Nephron progenitor cell (in vitro differentiated cells): ENCODE data around the gene MYH6.
"Not testable (repeated sequence)": the region's sequence is repeated elsewhere in the genome, so short reads cannot be mapped to it uniquely, and the experiment has no call there.

Experiments
- DNase-seq: peaks from one replicate; pipeline ENCODE4 v3.0.0; 2021
- H3K27ac Mint-ChIP-seq: 2 replicates; pipeline ENCODE4 v1.8.0; 2021; ENCODE audit warnings: mild to moderate bottlenecking, moderate library complexity, mixed read lengths
- H3K27me3 Mint-ChIP-seq: 2 replicates; pipeline ENCODE4 v1.8.0; 2021; ENCODE audit warnings: mild to moderate bottlenecking, low read depth, mixed read lengths; ENCODE audit not compliant: poor library complexity
- H3K36me3 Mint-ChIP-seq: 2 replicates; pipeline ENCODE4 v1.8.0; 2021; ENCODE audit warnings: low read depth, mixed read lengths
- H3K4me1 Mint-ChIP-seq: 2 replicates; pipeline ENCODE4 v1.8.0; 2021; ENCODE audit warnings: mixed read lengths
- H3K4me3 Mint-ChIP-seq: 2 replicates; pipeline ENCODE4 v1.8.0; 2021; ENCODE audit warnings: mild to moderate bottlenecking, moderate library complexity, mixed read lengths
- H3K9me3 Mint-ChIP-seq: 2 replicates; pipeline ENCODE4 v1.8.0; 2021; ENCODE audit warnings: mild to moderate bottlenecking, moderate library complexity, mixed read lengths
- CTCF ChIP-seq: fragments of 200-600 bp; sonication (generic); IDR thresholded peaks from 2 replicates; pipeline ENCODE4 v1.5.0; 2021; ENCODE audit warnings: antibody characterized with exemption

MYH6 gene

GRCh38 chr14:23428686-23429495 lies 20.8 kb upstream of the MYH6 start:
- Mint-ChIP-seq H3K36me3 (no peaks in the 10 kb centered on the region), H3K27me3 (peaks cover 65% of the 10 kb centered on the region), H3K4me3 (no peak overlapping the region), H3K4me1 (peaks cover 6% of the 10 kb centered on the region), H3K9me3 (no peaks in the 10 kb centered on the region), H3K27ac (no peak overlapping the region)
- no peak for DNase-seq
- TF ChIP-seq CTCF = no peak

- not testable (repeated sequence) for H3K4me3 Mint-ChIP-seq, H3K36me3 Mint-ChIP-seq, H3K4me1 Mint-ChIP-seq, H3K27ac Mint-ChIP-seq, DNase-seq, H3K9me3 Mint-ChIP-seq
- H3K27me3 Mint-ChIP-seq = peaks cover 56% of the 10 kb centered on the region
Measured at GRCh38 chr14:23425798-23426197, 17.7 kb upstream of the MYH6 start.

- no peak overlapping the region for H3K27ac Mint-ChIP-seq
- DNase-seq = no peak
- H3K9me3 Mint-ChIP-seq = no peaks in the 10 kb centered on the region
- peaks cover 52% of the 10 kb centered on the region for H3K27me3 Mint-ChIP-seq
- no peak for TF ChIP-seq CTCF
- H3K4me1 Mint-ChIP-seq = no peaks in the 10 kb centered on the region
- no peak overlapping the region for H3K4me3 Mint-ChIP-seq
- H3K36me3 Mint-ChIP-seq = no peaks in the 10 kb centered on the region
Measured at GRCh38 chr14:23425169-23425568, 17.1 kb upstream of the MYH6 start.

- H3K4me1 Mint-ChIP-seq = no peaks in the 10 kb centered on the region
- no peak for DNase-seq
- no peak overlapping the region for H3K4me3 Mint-ChIP-seq
- no peak overlapping the region for H3K27ac Mint-ChIP-seq
- H3K27me3 Mint-ChIP-seq = peaks cover 48% of the 10 kb centered on the region
- H3K9me3 Mint-ChIP-seq = no peaks in the 10 kb centered on the region
- H3K36me3 Mint-ChIP-seq = no peaks in the 10 kb centered on the region
- no peak for TF ChIP-seq CTCF
Measured at GRCh38 chr14:23423657-23424056, 15.6 kb upstream of the MYH6 start.

GRCh38 chr14:23421594-23421993 lies 13.5 kb upstream of the MYH6 start:
- no peak for DNase-seq
- Mint-ChIP-seq H3K4me3 (no peak overlapping the region), H3K36me3 (no peaks in the 10 kb centered on the region), H3K9me3 (no peaks in the 10 kb centered on the region), H3K27me3 (peaks cover 36% of the 10 kb centered on the region), H3K27ac (no peak overlapping the region), H3K4me1 (peaks cover under 1% of the 10 kb centered on the region)
- TF ChIP-seq CTCF = no peak

- H3K4me3 Mint-ChIP-seq, H3K27ac Mint-ChIP-seq, H3K9me3 Mint-ChIP-seq, H3K4me1 Mint-ChIP-seq, DNase-seq, H3K36me3 Mint-ChIP-seq: not testable (repeated sequence)
- peaks cover 33% of the 10 kb centered on the region for H3K27me3 Mint-ChIP-seq
Measured at GRCh38 chr14:23419646-23420045, 11.6 kb upstream of the MYH6 start.

- no peaks in the 10 kb centered on the region for H3K36me3 Mint-ChIP-seq
- H3K27ac Mint-ChIP-seq = no peak overlapping the region
- TF ChIP-seq CTCF = no peak
- H3K27me3 Mint-ChIP-seq = peaks cover 28% of the 10 kb centered on the region
- H3K4me1 Mint-ChIP-seq = peaks cover 9% of the 10 kb centered on the region
- H3K9me3 Mint-ChIP-seq = no peaks in the 10 kb centered on the region
- DNase-seq = no peak
- H3K4me3 Mint-ChIP-seq = no peak overlapping the region
Measured at GRCh38 chr14:23418021-23418420, 9.9 kb upstream of the MYH6 start.

- H3K9me3 Mint-ChIP-seq, H3K27ac Mint-ChIP-seq, H3K4me1 Mint-ChIP-seq, H3K4me3 Mint-ChIP-seq, DNase-seq, H3K36me3 Mint-ChIP-seq: not testable (repeated sequence)
- peaks cover 24% of the 10 kb centered on the region for H3K27me3 Mint-ChIP-seq
Measured at GRCh38 chr14:23417269-23417668, 9.2 kb upstream of the MYH6 start.
